ENCODE results near the gene CETN2.
A peak's percentile ranks its signal among the peaks of the same experiment; 100 is the strongest.
"Not testable (repeated sequence)": the region's sequence is repeated elsewhere in the genome, so short reads cannot be mapped to it uniquely, and the experiment has no call there.

Gene CETN2

GRCh38 chrX:152842772-152843338 is 12.3 kb upstream of the CETN2 start:
- DNase-seq, result peak in 17 of 42 donors; percentile 2 to 58 (median 21)
- intact Hi-C loops (cut with DNase I), result no loop called here

- intact Hi-C loops (cut with DNase I); DNase-seq: not testable (repeated sequence)
Observed at GRCh38 chrX:152835470-152835869, 4.9 kb upstream of the CETN2 start.

- intact Hi-C loops (cut with DNase I), result no loop called here
- DNase-seq, result no peak
Observed at GRCh38 chrX:152833378-152833777, 2.8 kb upstream of the CETN2 start.

- intact Hi-C loops (cut with DNase I), result no loop called here
- no peak for DNase-seq
Observed at GRCh38 chrX:152832520-152832919, 2.0 kb upstream of the CETN2 start.

- intact Hi-C loops (cut with DNase I), result no loop called here
- no peak for DNase-seq
Observed at GRCh38 chrX:152831391-152831790, 834 bp upstream of the CETN2 start.

GRCh38 chrX:152824841-152825374 is 5.6 kb downstream of the CETN2 start:
- no peak for DNase-seq
- intact Hi-C loops (cut with DNase I), result no loop called here

- intact Hi-C loops (cut with DNase I), result no loop called here
- no peak for DNase-seq
Observed at GRCh38 chrX:152823657-152824056, 6.9 kb downstream of the CETN2 start.

GRCh38 chrX:152822383-152823086 is 8.0 kb downstream of the CETN2 start:
- DNase-seq, result no peak
- intact Hi-C loops (cut with DNase I), result no loop called here

GRCh38 chrX:152821145-152821765 is 9.3 kb downstream of the CETN2 start:
- DNase-seq, result peak in 36 of 42 donors; percentile 5 to 72 (median 38)
- intact Hi-C loops (cut with DNase I), result no loop called here

GRCh38 chrX:152819732-152820131 is 10.8 kb downstream of the CETN2 start:
- intact Hi-C loops (cut with DNase I), result loop anchor here (10.0 kb wide), 1 partner anchor 1065 kb away; no protein-coding TSS in a partner anchor
- DNase-seq, result no peak

- DNase-seq, result no peak
- intact Hi-C loops (cut with DNase I), result loop anchor here (10.0 kb wide), 1 partner anchor 1064 kb away; no protein-coding TSS in a partner anchor
Observed at GRCh38 chrX:152819266-152819665, 11.3 kb downstream of the CETN2 start.

- intact Hi-C loops (cut with DNase I), result loop anchor here (10.0 kb wide), 1 partner anchor 1064 kb away; no protein-coding TSS in a partner anchor
- no peak for DNase-seq
Observed at GRCh38 chrX:152818356-152818755, 12.2 kb downstream of the CETN2 start.

GRCh38 chrX:152817078-152817764 is 13.3 kb downstream of the CETN2 start:
- DNase-seq, result peak in 41 of 42 donors; percentile 17 to 74 (median 53)
- intact Hi-C loops (cut with DNase I), result loop anchor here (10.0 kb wide), 1 partner anchor 1062 kb away; no protein-coding TSS in a partner anchor

GRCh38 chrX:152814048-152814447 is 16.5 kb downstream of the CETN2 start:
- intact Hi-C loops (cut with DNase I), result loop anchor here (10.0 kb wide), 1 partner anchor 1059 kb away; no protein-coding TSS in a partner anchor
- no peak for DNase-seq

- no peak for DNase-seq
Observed at GRCh38 chrX:152813206-152813605, 17.4 kb downstream of the CETN2 start.

GRCh38 chrX:152810403-152810802 is 20.2 kb downstream of the CETN2 start:
- peak in 41 of 42 donors; percentile 18 to 74 (median 46) for DNase-seq
- intact Hi-C loops (cut with DNase I), result loop anchor here (10.0 kb wide), 1 partner anchor 1056 kb away; no protein-coding TSS in a partner anchor

More at GRCh38 chrX:152813206-152813605, 17.4 kb downstream of the CETN2 start:
- intact Hi-C loops (cut with DNase I), result loop anchor here (10.0 kb wide), 1 partner anchor 1058 kb away; no protein-coding TSS in a partner anchor

- intact Hi-C loops (cut with DNase I), result no loop called here
- no peak for DNase-seq
Observed at GRCh38 chrX:152806035-152806434, 24.5 kb downstream of the CETN2 start.

- intact Hi-C loops (cut with DNase I), result no loop called here
Observed at GRCh38 chrX:152798945-152799344, 31.6 kb downstream of the CETN2 start.

GRCh38 chrX:152787062-152787461 is 43.5 kb downstream of the CETN2 start:
- intact Hi-C loops (cut with DNase I); DNase-seq: not testable (repeated sequence)

More at GRCh38 chrX:152798945-152799344, 31.6 kb downstream of the CETN2 start:
- DNase-seq, result no peak

Measured in head of caudate nucleus (tissue), 42 donors.